Body of pancreas (tissue), 4 donors: ENCODE data around the gene ACTR10. TPM values are rescaled to one million over a fixed set of nuclear protein-coding genes. Genes with fewer than 3 reads are reported as not detected.
A peak's percentile ranks its signal among the peaks of the same experiment; 100 is the strongest.

Source experiments
- ATAC-seq: fragments of 150-250 bp; one replicate; pipeline ENCODE4 v1.9.1; 2016
- DNase-seq, 4 donors: peaks; one replicate each; pipeline ENCODE4 v3.0.0-alpha.2; 2019
- H3K27ac ChIP-seq, 4 donors: fragments of 200-600 bp; sonication (generic); 1 replicate in 3 of 4; 2 replicates in 1 of 4; pipeline versions ENCODE4 v1.5.1 to v1.6.1; 2016 to 2019; ENCODE audit warnings: mild to moderate bottlenecking in 1 of 4, mixed read lengths in 1 of 4, moderate library complexity in 1 of 4
- H3K27me3 ChIP-seq, 2 donors: fragments of 200-600 bp; sonication (generic); one replicate each; pipeline ENCODE4 v1.6.0; 2016; ENCODE audit warnings: mild to moderate bottlenecking in 1 of 2
- H3K36me3 ChIP-seq, 2 donors: fragments of 200-600 bp; sonication (generic); replicated peaks in 1 of 2; 2 replicates each; pipeline ENCODE4 v1.5.1; 2016; ENCODE audit warnings: low read depth in 2 of 2; ENCODE audit not compliant: insufficient read depth in 1 of 2
- H3K4me1 ChIP-seq: fragments of 200-600 bp; sonication (generic); one replicate; pipeline ENCODE4 v1.6.0; 2016
- H3K4me3 ChIP-seq, 2 donors: fragments of 200-600 bp; sonication (generic); 1 replicate in 1 of 2; 2 replicates in 1 of 2; pipeline ENCODE4 v1.5.1; 2016 to 2019
- H3K9me3 ChIP-seq, 3 donors: fragments of 200-600 bp; sonication (generic); 1 replicate in 2 of 3; 2 replicates in 1 of 3; pipeline ENCODE4 v1.5.1; 2016
- CTCF ChIP-seq, 7 experiments: fragments of 450-650 bp in 4 of 7; fragments of 200-600 bp in 3 of 7; sonication (generic) in 3 of 7; IDR thresholded peaks; one replicate each; pipeline ENCODE4 v1.5.1; 2016 to 2019; ENCODE audit warnings: antibody characterized with exemption in 7 of 7
- POLR2A ChIP-seq, 3 donors: fragments of 450-650 bp; IDR thresholded peaks; one replicate each; pipeline ENCODE4 v1.6.1; 2016; ENCODE audit warnings: antibody characterized with exemption in 3 of 3, mild to moderate bottlenecking in 2 of 3
- WGBS, 2 donors: methylation state at CpG; one replicate each; pipeline ENCODE4 v1.1.5; 2017; 5-methylcytosine and 5-hydroxymethylcytosine counted together
- intact Hi-C: fragments of 100-400 bp; cut with DNase I; formaldehyde crosslinking; loops from one replicate; pipeline ENCODE4 v1.15.1; 2023
- total RNA-seq, 2 donors: library from RNA; depleted of rRNA; stranded (reverse); fragments of >200 nt; gene quantifications; one replicate each; pipeline ENCODE4 v1.1.0, GENCODE V29; 2016

The ACTR10 gene
- total RNA-seq, 2 donors from 2014 or later, result 31.9 to 74.5 TPM

GRCh38 chr14:58196198-58196597, 3.8 kb upstream of the ACTR10 start:
- ATAC-seq, result no peak
- Histone ChIP-seq H3K9me3 (no peaks in the 10 kb centered on the region), H3K27ac (no peak overlapping the region), H3K4me1 (peaks cover 4% of the 10 kb centered on the region), H3K27me3 (no peaks in the 10 kb centered on the region), H3K4me3 (no peak overlapping the region), H3K36me3 (no peaks in the 10 kb centered on the region)
- WGBS, 2 donors, result 78 to 88% methylated on average over 1 of the region's 1 CpG
- DNase-seq, result no peak
- no peak for TF ChIP-seq POLR2A (IDR thresholded peaks at IDR 0.05)
- TF ChIP-seq CTCF (IDR thresholded peaks at IDR 0.05), result no peak
- intact Hi-C loops, result no loop called here

DNA sequence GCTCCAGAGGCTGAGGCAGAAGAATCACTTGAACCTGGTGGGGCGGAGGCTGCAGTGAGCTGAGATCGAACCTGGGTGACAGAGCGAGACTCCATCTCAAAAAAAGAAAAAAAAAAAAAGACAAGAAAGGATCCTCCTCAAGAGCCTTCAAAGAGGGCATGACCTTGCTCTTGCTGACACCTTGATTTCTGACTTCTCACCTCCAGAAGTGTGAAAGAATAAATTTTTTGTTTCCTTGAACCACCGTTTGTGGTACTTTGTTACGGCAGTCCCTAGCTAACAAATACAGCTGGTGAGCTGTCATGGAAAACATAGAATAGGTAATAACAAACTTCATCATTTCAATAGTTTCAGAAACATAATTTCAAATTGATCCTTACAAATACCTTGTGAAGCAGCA, 1.9 kb upstream of the ACTR10 start:
- ATAC-seq, result no peak
- no peak overlapping the region for H3K4me3 ChIP-seq
- no peaks in the 10 kb centered on the region for H3K9me3 ChIP-seq
- 91 to 94% methylated on average over 5 of the region's 5 CpGs for WGBS, 2 donors
- DNase-seq, result no peak
- H3K4me1 ChIP-seq, result peaks cover 15% of the 10 kb centered on the region
- intact Hi-C loops, result no loop called here
- no peak overlapping the region for H3K27ac ChIP-seq
- no peaks in the 10 kb centered on the region for H3K36me3 ChIP-seq
- H3K27me3 ChIP-seq, result no peaks in the 10 kb centered on the region
- TF ChIP-seq POLR2A (IDR thresholded peaks at IDR 0.05) (no peak), CTCF (IDR thresholded peaks at IDR 0.05) (no peak)

DNA sequence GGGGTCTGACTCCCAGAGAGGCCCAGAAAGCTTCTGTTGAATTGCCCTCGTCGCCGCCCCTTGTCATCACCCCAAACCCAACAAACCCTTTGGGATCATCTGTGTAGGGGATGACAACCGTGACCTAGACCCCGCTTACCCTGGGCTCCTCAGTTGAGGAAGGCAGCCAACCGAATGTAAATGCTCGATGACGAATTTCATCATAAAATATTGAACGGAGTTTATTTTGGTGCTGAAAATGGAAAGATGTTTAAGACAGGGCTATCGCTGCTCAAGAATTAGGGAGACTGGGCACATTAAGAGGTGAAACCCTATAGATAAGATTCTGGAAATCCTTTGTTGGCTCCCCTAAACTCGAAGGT, 512 bp downstream of the ACTR10 start:
- 0 to 1% methylated on average over 11 of the region's 11 CpGs for WGBS, 2 donors
- intact Hi-C loops, result no loop called here
- no peaks in the 10 kb centered on the region for H3K9me3 ChIP-seq
- TF ChIP-seq CTCF (IDR thresholded peaks at IDR 0.05), result no peak
- no peak for TF ChIP-seq POLR2A (IDR thresholded peaks at IDR 0.05)
- peaks cover 0 to 2% of the 10 kb centered on the region in 2 donors for H3K36me3 ChIP-seq
- H3K27ac ChIP-seq, result peak overlapping the region; percentile 85 to 94 (median 91)
- peaks cover 15% of the 10 kb centered on the region for H3K4me1 ChIP-seq
- DNase-seq (no peak), ATAC-seq (no peak)
- peak overlapping the region; percentile 75 to 94 for H3K4me3 ChIP-seq
- no peaks in the 10 kb centered on the region for H3K27me3 ChIP-seq

- peak overlapping the region; percentile 75 to 94 for H3K4me3 ChIP-seq
- DNase-seq (no peak), ATAC-seq (no peak)
- no peaks in the 10 kb centered on the region for H3K27me3 ChIP-seq
- H3K27ac ChIP-seq, result peak overlapping the region in 3 of 4 donors; percentile 85 to 94 (median 94)
- TF ChIP-seq CTCF (IDR thresholded peaks at IDR 0.05) (no peak), POLR2A (IDR thresholded peaks at IDR 0.05) (no peak)
- 0 to 1% methylated on average over 2 of the region's 2 CpGs for WGBS, 2 donors
- peaks cover 15% of the 10 kb centered on the region for H3K4me1 ChIP-seq
- intact Hi-C loops, result no loop called here
- peaks cover 0 to 2% of the 10 kb centered on the region in 2 donors for H3K36me3 ChIP-seq
- H3K9me3 ChIP-seq, result no peaks in the 10 kb centered on the region
Measured at GRCh38 chr14:58200846-58201245, 897 bp downstream of the ACTR10 start.

GRCh38 chr14:58213176-58213575, 13.2 kb downstream of the ACTR10 start:
- H3K9me3 ChIP-seq, result no peaks in the 10 kb centered on the region
- no peaks in the 10 kb centered on the region for H3K27me3 ChIP-seq
- no peak for DNase-seq
- TF ChIP-seq POLR2A (IDR thresholded peaks at IDR 0.05) (no peak), CTCF (IDR thresholded peaks at IDR 0.05) (no peak)
- H3K27ac ChIP-seq, result no peak overlapping the region
- ATAC-seq, result no peak
- peaks cover 0 to 8% of the 10 kb centered on the region in 2 donors for H3K36me3 ChIP-seq
- no peaks in the 10 kb centered on the region for H3K4me1 ChIP-seq
- intact Hi-C loops, result no loop called here
- no peak overlapping the region for H3K4me3 ChIP-seq
